ENCODE data around the gene MTA2.
A peak's percentile ranks its signal among the peaks of the same experiment; 100 is the strongest.

The MTA2 gene

DNA sequence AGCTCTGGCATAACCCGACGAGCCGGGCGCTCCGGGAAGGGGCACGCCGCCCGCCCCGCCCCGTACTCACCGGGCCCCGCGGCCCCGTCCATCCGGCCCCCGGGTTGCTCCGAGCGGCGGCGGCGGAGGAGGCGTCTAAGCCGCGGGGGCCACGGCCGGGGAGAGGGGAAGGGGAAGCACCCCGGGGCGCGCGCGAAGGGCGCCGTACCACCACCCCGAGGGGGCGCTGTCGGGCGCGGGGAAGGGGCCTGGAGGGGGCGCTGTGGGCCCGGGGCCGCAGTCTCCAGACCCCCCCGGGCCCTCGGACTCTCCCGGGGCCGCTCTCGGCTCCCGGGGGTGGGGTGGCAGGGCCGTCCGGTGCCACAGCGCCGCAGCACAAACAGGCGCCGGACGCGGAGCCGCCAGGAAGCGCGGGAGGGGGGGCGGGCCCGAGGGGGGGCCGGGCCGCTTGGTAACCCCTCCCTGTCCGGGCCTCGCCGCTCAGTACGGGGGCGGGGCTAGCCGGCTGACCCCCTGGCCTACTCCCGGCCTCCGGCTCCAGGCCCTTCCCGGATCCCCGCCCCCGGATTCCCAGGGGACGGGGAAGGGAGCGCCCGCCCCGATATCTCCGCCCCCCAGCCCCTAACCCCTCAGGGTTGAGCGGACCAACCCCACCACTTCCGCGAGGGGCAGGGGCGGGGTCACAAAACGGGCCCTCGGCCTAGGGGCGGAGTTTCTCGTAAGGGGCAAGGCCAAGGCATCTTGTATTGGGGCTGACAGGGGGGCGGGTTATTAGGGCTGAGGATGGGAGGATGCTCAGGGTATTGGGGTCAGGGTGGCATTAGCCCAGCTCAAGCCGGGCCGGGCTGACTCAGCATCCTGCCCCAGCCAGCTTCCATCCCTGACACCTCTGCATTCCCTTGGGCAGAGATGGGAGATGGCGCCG is 11.0 kb upstream of the MTA2 start, which contains the start of the genes EML3 and ROM1:
TSS of gene EML3 (minus strand) at position 410 of the 925 bp plus-strand sequence. CDS start at position 92, 318 bp downstream.
TSS of gene ROM1 (plus strand) at position 892 of the 925 bp plus-strand sequence. CDS start at position 917, 25 bp downstream.
- DNase-seq = peak; percentile 84

DNA sequence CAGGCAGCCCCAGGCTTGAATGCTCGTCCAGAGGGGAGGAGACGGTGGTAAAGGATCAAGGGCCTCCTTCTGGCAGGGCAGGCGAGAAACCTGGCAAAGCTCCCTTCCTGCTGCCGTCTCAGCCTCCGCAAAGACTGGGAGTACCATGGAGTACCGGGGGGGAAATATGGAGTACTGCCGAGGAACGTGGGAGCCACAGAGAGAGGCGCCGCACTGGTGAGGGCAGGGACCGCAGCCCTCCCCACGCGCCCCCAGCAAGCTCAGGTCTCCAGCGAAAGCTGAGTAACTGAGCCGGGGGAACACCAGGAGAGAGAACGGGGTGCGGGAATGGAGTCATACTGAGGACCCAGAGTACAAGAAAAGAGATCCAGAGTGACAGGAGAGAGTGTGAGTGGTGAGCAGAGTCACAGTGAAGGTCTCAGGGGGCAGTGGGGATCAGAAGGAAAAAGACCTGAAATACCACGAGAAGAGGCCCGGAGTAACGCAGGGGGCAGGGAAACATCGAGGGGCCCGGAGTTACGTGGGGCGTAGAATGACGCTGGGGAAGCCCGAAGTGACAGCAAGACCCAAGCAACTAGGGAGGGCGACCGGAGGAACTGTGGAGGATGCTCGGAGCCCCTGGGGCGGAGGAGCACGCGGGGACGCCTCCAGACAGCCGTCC is 10.2 kb upstream of the MTA2 start:
- peak; percentile 31 for DNase-seq

DNA sequence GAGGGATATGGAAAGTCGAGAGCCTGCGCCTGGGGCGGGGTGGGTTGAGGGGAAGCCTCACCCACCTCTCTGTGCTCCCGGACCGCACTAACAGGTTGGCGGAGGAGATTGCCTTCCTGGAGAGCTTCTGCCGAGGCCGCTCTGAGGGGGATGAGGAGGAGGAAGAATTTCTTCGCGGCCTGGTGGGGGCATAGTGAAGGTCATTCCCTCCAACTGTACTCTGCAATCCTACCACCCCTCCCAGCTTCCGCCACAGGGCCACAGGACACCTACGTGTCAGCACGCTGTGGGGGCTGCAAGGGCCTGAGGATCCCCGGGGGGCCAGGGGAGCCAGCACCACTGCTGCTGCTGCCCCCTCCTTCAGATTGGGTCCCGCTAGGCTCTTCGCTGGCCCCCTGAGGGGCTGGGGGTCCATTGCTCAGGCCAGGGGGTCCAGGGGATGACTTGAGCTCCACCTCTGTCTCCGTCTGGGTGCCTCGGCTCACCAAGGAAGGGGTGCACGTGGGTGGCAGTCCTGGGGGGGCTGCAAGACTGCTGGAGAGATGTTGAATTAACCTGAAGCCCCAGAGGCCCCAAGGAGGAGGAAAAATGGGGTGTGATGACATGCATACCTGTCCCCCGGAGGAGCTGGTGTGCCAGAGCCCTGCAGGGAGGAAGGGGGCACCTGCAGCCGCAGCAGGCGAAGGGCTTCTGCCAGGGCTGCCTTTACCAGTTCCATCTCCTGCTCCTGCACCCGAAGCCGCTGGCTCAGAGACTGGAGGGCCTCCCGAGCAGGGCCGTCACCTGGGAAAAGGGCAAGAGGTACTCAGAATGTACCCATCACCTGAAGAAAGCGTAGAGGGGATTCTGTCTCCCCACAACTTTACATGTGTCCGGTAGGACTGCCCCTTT is 9.4 kb upstream of the MTA2 start:
- DNase-seq = no peak

DNA sequence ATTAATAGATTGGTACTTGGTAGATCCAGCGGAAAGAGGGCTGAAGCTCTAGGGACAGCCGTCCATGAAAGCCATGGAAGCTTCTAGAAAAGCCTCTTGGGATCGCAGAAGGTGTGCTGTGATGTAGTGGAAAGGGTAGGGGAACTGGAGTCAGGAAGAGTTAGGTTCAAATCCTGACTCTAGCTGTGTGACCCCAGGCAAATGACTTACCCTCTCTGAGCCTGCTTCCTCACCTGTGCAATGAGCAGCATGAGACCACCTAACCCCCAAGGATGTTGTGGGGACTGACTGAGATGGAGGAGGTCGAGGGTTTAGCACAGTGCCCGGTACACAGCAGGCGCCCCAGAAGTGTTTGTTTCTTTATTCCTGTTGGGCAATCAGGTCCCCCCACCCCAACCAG is 8.7 kb upstream of the MTA2 start:
- no peak for DNase-seq

DNA sequence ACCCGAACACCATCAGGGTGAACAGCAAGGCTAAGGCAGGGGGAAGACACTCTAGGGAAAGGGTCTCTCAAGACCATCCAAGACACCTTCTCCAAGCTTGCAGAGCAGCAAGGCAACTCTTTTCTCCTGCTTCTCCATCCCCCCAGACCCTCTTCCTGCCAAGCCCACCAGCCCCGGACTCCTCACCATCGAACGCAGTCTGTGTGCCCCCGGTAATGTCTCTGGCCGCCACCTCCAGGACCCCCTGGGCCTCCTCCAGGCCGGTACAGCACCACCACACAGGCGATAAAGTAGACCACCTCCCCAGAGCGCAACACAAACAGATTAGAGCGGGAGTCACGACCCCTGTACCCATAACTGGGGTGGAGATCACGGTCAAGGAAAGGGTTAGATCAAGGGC is 7.1 kb upstream of the MTA2 start:
- DNase-seq = no peak

DNA sequence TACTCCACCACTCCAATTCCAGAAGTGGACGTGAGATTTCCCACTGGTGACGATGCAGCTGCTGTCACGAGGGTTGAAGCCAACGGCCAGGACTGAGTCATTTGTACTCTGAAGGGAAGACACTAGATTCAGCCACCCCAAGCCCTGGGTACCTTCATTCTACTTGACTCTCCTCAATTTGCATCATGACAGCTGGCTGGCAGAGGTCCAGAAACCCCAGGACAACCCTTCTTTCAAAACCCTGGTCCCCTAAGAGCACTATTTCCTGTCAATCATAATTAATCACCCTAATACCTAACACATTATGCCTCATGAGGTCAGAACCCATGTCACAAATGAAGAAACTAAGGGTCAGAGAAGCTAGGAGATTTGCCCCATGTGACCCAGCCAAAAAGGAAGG is 6.0 kb upstream of the MTA2 start:
- DNase-seq = no peak

DNA sequence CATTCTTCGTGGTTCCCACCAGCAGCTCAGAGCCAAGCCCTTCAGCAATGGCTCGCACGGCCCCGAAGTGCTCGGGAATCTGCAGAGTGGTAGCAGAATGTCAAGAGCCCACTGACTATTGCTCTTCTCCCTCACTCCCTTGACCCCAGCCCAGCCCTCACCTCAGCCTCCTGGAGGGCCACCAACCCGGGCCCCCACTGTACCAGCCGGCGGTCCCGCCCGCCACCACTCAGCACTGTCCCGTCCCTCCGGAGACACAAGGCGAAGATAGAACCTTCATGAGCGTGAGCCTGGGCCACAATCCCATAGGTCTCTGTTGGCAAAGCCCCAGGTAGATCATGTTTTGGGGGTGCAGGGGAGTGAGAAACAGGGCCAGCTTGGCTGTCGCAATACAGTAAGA is 4.2 kb upstream of the MTA2 start:
- DNase-seq = no peak

DNA sequence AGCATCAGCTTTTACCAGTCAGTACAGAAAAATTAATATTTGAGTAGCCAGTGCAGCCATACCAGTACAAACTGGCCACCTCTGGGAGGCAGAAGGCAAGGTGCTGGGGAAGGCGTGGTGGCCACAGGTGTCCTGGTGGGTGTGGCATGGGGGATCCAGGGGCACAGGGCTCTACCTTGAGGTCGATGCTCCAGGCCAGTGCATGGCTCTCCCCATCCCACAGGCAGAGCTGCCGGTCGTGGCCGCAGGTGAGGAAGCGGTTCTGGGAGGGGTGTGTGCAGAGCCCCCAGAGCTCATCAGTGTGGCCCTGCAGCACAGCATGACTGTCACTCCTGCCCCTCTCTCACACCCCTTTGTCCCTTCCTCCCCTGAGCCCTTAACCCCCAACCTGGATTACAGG is 3.8 kb upstream of the MTA2 start:
- DNase-seq = no peak

DNA sequence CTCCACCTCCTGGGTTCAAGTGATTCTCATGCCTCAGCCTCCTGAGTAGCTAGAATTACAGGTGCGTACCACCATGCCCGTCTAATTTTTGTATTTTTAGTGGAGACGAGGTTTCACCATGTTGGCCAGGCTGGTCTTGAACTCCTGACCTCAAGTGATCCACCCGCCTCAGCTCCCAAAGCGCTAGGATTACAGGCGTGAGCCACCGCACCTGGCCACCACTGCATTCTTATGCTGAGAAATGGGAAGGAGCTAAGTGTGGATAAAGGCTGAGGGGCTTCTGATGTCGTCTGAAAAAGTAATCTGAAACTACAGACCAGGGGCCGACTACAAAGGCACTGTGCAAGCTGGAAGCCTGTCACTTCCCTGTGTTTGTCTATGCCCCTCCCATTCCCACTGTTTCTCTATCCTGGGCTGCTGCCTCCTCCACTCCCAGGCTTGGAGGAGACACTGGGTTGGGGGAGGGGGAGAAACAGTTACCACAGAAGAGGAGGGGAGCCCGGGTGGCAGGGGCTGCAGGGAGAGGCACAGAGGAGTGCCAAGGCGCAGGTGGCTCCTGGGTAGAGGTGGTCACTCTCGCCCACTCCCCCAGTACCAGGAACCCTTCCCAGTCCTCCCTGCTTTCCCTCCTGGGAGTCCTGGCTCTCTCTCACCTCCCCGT is 2.9 kb upstream of the MTA2 start:
- no peak for DNase-seq

DNA sequence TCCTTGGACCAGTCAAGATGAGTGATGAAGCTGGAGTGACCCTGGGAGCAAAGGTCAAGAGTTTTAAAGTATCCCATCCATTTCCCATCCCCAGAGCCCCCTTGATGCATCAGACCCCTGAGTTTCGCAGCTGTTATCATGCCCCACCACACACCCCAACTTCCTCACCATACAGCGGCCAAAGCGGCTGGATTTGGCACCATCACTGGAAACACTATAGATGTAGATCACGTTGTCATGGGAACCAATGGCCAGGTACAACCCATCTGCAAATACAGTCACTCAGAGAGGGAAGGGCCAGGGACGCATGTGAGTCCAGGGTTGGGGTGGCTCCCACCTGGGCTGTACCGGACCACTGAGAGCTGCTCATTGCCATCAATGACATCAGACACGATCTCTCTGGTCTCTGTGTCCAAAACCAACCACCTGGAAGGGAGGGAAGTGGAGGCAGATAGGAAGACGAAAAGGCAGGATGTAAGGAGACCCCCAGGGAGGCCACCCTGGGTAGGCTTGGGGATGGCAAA is 2.2 kb upstream of the MTA2 start:
- no peak for DNase-seq

DNA sequence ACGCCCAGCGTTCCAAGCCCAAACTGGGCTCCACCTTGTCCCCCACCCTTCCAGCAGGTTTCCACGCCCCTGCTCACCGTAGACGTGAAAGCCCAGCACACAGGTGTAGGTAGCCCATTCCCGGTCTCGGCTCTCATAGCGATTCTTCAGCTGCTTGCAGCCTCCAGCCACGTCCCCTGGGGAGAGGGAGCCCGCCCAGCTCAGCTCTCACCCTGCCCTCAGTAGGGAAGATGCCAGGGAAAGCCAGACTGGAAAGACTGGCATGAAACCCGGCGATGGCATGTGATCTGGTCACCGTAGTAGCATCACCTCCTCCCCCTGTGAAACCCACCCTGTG is 1.4 kb upstream of the MTA2 start:
- no peak for DNase-seq

DNA sequence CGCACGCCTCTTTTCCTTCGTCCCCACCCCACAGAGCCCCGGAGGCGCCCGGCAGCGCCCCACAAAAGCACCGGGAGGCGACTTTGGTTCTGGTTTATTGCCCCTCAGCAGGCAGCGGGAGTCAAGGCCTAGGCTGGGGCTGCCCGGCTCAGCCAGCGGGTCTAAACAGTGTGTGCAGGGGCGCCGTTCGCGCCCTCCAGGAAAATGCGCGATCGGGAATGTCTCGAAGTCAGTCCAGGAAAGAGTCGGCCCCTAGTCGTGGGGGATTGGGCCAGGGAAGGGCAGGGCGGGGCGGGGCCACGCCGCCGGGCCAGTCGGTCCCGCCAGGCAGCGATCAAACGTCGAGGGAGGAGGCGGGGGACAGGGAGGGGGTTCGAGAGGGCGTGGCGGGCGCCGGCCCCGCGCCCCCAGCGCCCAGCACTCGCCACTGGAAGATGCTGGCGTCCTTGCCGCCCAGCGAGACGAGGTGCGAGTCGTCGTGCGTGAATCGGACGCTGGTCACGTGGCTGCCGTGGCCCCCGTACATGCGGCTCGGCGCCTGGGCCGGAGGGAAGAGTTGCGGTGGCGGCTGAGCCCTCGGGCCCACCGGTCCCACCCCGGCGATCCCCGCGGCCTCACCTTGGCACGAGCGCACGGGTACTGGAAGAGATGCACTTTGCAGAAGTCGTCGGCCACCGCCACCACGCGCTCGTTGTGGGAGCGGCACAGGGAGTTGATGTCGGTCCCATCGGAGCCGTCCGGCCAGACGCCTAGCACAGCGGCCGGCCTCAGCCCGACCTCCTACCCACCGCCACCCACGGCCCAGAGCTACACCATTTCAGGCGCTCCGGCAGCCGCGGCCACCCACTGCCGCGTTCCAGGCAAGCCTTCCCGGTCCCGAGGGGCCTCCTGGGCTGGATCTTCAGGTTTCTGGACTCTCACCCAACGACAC is 741 bp upstream of the MTA2 start:
- DNase-seq = no peak

DNA sequence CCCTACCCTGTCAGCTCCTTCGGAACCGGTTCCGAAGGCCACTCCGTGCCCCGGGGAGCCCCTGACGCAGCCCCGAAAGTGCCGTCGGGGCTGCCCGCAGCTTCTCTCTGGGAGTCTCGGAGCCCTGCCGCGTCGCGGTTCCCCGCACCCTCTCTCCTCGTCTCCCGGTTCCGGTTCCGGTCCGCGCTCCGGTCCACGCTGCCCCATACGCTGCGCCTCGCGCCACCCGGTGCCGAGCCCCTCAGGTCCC is 618 bp downstream of the MTA2 start:
- peak; percentile 37 for DNase-seq

DNA sequence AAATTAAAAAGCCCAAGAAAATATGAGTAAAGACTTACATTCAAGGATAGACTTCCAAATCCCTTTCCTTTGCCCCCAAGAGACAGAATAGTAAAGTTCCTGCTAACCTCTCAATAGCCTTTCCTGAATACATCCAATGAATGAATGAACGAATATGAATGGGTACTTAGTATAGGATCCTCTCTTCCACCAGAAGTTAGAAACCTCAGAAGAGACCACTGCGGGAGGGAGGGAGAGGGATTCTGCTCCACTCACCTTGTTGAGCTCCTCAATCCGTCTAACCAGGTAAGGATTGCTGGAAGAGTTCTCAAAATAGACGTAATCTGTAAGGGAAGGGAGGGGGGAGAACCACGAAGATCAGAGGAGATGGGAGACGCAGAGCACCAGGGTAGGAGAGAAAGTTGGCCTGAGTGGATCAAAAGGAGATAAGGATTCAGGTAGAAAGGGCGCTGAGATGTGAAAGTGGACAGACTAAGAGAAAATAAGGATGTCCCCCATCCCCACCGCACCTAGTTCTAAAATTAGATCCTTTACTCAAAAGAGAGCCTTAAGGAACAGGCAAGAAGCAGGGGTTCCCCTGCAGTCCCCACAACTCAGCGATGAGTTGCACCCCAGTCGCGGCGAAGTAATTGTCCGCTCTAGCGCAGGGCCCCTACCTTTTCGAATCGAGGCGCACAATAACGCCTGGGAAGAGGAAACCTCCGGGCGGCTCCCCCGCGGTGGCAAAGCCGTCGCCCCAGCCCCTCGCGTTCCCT is 1.1 kb downstream of the MTA2 start:
- DNase-seq = no peak

DNA sequence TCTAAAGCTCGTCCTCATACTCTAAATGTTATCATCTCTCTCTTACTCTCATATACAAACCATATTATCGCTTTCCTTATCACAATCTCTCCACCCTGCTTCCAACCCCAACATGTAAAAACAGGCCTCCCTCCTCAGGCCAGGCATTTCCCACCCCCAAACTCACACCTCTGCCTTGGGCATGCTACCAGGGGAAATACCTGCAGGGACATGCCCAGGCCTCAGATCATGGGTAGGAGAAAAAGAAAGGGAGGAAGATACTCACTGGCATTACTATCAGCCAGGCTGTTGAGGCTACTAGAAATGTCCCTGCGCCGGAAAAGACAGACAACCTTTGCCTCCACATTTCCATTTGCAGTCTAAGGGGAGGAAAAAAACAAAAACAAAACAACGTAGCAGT is 1.8 kb downstream of the MTA2 start:
- no peak for DNase-seq

DNA sequence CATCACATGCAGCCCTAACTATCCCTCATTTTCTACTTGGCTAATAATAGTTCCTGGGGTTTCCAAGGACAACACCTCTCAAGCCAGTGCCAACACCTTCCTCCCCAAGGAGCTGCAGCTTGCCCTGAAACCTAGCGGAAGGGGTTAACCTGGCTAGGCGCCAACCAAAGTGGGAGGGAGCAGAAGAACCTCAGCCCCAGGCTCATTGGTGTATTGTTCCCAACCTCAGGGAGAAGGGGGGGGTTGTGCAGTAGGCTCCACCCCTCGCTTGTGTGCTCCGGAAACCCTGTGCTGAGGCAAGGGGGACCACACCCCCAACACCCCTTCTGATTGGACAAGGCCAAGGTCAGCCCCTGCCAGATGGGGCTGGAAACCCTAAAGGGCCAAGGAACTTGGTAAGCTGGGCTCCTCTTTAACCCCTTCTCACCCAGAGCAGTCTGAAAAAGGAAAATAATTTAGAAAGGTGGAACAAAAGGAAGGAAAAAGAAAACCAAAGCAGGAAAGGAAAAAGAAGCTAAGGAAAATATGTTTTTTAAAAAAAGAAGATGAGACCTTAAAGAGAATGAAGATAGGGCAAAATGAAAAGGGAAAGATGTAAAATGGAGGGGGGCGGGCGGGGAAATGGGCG is 2.5 kb downstream of the MTA2 start:
- peak; percentile 89 for DNase-seq

DNA sequence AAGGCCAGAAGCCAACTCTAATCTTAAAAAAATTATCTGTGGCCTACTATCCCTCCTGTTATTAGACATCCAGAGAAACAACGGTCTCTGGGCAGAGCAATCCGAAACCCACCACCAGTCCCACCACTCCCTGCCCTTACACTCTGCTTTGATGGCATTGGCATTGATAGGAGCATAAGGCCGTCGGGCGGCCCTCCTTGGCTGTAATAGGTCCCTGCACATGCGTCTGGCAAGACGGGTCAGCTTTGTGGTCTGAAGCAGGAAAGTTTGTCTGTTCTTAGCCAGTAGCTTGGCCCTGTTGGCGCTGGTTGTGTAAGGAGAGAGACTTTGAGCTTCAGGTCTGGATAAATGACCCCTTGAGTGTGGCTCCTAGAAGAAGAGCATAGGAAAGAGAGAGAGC is 6.5 kb downstream of the MTA2 start:
- DNase-seq = no peak

DNA sequence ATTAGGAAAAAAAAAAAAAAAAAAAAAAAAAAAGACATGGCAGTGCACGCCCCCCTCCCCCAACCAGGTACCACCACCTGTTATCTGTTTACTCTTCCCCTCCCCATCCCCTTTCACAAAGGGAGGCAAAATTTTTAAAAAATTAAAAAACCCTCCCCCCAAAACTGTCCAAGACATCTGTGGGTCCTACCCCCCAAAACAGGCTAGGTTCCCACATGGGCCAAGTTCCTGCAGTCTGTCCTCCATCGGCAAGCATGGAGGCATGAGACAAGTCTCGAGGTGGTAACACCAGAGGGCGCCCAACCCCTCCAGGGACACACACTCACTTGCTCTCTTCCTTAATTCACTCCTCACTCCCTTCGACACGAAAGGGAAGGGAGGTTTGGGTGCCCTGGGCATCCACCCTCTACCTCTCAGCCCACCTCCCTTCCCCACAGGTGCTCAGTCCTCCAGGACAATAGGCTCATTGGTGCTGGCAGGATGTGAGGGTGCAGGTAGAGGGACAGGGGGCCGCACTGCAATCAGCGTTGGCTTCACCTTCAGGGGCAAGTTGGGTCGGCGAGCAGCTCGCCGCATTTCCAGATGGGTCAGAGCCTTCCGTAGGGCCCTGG is 8.1 kb downstream of the MTA2 start:
- peak; percentile 69 for DNase-seq

DNA sequence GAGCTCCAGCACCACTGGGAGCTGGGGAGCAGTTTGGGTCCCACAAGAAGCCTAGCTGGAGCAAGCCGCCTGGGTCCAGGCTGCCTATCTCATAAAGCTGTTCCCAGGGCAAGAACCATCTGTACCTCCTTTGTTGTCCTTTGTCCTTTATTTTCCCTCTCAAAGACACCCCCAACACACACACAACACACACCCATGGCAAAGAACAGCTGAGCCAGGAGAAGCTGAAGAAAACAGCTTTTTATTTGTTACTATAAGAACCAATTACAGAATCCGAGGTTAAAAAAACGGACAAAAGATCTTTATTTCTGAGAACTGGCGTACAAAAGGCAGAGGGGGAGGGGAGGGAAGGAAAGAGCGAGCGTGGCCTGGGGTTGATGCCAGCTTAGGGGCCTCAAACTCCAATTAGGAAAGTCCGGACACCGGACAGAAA is 8.7 kb downstream of the MTA2 start:
- DNase-seq = no peak
